Ovary (tissue), 9 donors: ENCODE measurements around the gene TLR4. TPM values are rescaled to one million over a fixed set of nuclear protein-coding genes. Genes with fewer than 3 reads are reported as not detected.

Source experiments
- DNase-seq, 5 donors: peaks; one replicate each; pipeline ENCODE4 v3.0.0-alpha.2; 2019 to 2020
- H3K27ac ChIP-seq, 2 donors: fragments of 200-600 bp; one replicate each; pipeline versions ENCODE4 v1.5.1 to v1.8.0; 2019 to 2022
- H3K27me3 ChIP-seq: fragments of 200-600 bp; one replicate; pipeline ENCODE4 v1.8.0; 2022
- H3K36me3 ChIP-seq: fragments of 200-600 bp; sonication (generic); one replicate; pipeline ENCODE4 v1.5.1; 2019
- H3K4me1 ChIP-seq: one replicate; pipeline ENCODE4 v1.8.1; 2013; ENCODE audit warnings: mild to moderate bottlenecking, moderate library complexity; ENCODE audit not compliant: insufficient read depth
- H3K4me3 ChIP-seq: fragments of 200-600 bp; sonication (generic); one replicate; pipeline ENCODE4 v1.5.1; 2017
- H3K9me3 ChIP-seq, 2 donors: fragments of 200-600 bp in 1 of 2; sonication (generic) in 1 of 2; one replicate each; pipeline versions ENCODE4 v1.5.1 to v1.8.1; 2013 to 2019; ENCODE audit warnings: mild to moderate bottlenecking in 1 of 2, moderate library complexity in 1 of 2
- EP300 ChIP-seq: sonication (generic); formaldehyde crosslinking; IDR thresholded peaks from one replicate; pipeline ENCODE4 v1.6.1; 2017; ENCODE audit warnings: antibody characterized with exemption
- POLR2A ChIP-seq: fragments of 450-650 bp; IDR thresholded peaks from one replicate; pipeline ENCODE4 v1.6.1; 2017; ENCODE audit warnings: antibody characterized with exemption, mild to moderate bottlenecking, moderate library complexity
- WGBS, 3 donors: extraction: QIAGEN DNeasy Blood & Tissue Kit in 1 of 3; methylation state at CpG; one replicate each; pipeline versions ENCODE4 v1.1.5 to v1.1.7; 2013 to 2017; 5-methylcytosine and 5-hydroxymethylcytosine counted together
- intact Hi-C, 4 donors: fragments of 100-400 bp; cut with DNase I; formaldehyde crosslinking; loops; one replicate each; pipeline versions ENCODE4 v1.11.0 to v1.15.1; 2022 to 2023
- polyA plus RNA-seq, 2 donors: library from polyadenylated mRNA; stranded (reverse); fragments of 200-250 nt in 1 of 2; fragments of 350-450 nt in 1 of 2; fragmentation: Illumina TruSeq in 1 of 2; extraction: RNeasy Lipid Tissue Mini Kit (QIAGEN cat#74804) in 1 of 2; gene quantifications; one replicate each; pipeline ENCODE4 v1.2.3, GENCODE V29; 2013 to 2014
- total RNA-seq, 7 donors: library from RNA; depleted of rRNA in 2 of 7; stranded (reverse); fragments of >200 nt in 2 of 7; fragmentation: NEBNext Ultra II Directional in 3 of 7; extraction: Animal tissue kit (Norgen Biotek cat#: 25700) in 3 of 7; gene quantifications; one replicate each; pipeline versions ENCODE4 v1.1.0 to v1.2.4, GENCODE V29; 2016 to 2023
- TF ChIP-seq, protein P1 (sequence below), 3 donors: fragments of 450-650 bp in 2 of 3; fragments of 200-600 bp in 1 of 3; IDR thresholded peaks; one replicate each; pipeline versions ENCODE4 v1.5.1 to v1.8.0; 2016 to 2022; ENCODE audit warnings: antibody characterized with exemption in 3 of 3, mild to moderate bottlenecking in 1 of 3
- donor health status: DM: no; HTN: no; CAD: no; lungs with moderate emphysema.
- donor health status: DM: no; HTN: no; CAD: no.
- donor health status: Bipolar disorder and iron deficiency.
- donor health status: DM: yes; HTN: yes; CAD: no.
- donor health status: DM: no; HTN: no; CAD: no.
- donor health status: DM: yes; HTN: yes; CAD: no.

Gene TLR4
- total and polyA plus RNA-seq, 9 donors, result 3.4 to 13.5 (median 8.9) TPM

DNA sequence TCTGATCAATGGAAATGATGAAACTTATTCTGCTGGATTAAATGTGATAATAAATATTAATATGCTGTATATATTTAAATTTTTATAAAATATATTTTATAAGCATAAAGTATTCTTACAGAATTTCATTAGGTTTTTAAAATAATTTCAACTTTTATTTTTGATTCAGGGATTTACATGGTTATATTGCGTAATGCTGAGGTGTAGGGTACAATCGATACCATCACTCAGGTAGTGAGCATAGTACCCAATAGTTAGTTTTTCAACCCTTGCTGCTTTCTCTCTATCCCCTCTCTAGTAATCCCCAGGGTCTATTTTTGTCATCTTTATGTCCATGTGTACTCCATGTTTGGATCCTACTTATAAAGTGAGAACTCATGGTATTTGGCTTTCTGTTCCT is 5.7 kb downstream of the TLR4 start:
- no peak for TF ChIP-seq EP300
- TF ChIP-seq, protein P1, sequence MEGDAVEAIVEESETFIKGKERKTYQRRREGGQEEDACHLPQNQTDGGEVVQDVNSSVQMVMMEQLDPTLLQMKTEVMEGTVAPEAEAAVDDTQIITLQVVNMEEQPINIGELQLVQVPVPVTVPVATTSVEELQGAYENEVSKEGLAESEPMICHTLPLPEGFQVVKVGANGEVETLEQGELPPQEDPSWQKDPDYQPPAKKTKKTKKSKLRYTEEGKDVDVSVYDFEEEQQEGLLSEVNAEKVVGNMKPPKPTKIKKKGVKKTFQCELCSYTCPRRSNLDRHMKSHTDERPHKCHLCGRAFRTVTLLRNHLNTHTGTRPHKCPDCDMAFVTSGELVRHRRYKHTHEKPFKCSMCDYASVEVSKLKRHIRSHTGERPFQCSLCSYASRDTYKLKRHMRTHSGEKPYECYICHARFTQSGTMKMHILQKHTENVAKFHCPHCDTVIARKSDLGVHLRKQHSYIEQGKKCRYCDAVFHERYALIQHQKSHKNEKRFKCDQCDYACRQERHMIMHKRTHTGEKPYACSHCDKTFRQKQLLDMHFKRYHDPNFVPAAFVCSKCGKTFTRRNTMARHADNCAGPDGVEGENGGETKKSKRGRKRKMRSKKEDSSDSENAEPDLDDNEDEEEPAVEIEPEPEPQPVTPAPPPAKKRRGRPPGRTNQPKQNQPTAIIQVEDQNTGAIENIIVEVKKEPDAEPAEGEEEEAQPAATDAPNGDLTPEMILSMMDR (IDR thresholded peaks at IDR 0.05), result no peak
- no peak for TF ChIP-seq POLR2A
- 98 to 100% (median 100%) methylated on average over 2 of the region's 2 CpGs for WGBS, 3 donors
- Histone ChIP-seq H3K9me3 (no peaks in the 10 kb centered on the region), H3K27ac (no peak overlapping the region), H3K4me1 (no peaks in the 10 kb centered on the region), H3K27me3 (no peaks in the 10 kb centered on the region), H3K4me3 (no peak overlapping the region), H3K36me3 (no peaks in the 10 kb centered on the region)
- intact Hi-C loops, result no loop called here
- no peak for DNase-seq

DNA sequence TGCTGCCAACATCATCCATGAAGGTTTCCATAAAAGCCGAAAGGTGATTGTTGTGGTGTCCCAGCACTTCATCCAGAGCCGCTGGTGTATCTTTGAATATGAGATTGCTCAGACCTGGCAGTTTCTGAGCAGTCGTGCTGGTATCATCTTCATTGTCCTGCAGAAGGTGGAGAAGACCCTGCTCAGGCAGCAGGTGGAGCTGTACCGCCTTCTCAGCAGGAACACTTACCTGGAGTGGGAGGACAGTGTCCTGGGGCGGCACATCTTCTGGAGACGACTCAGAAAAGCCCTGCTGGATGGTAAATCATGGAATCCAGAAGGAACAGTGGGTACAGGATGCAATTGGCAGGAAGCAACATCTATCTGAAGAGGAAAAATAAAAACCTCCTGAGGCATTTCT is 10.1 kb downstream of the TLR4 start:
- no peak for DNase-seq
- 80 to 88% (median 84%) methylated on average over 6 of the region's 6 CpGs for WGBS, 3 donors
- no peak overlapping the region for H3K27ac ChIP-seq

DNA sequence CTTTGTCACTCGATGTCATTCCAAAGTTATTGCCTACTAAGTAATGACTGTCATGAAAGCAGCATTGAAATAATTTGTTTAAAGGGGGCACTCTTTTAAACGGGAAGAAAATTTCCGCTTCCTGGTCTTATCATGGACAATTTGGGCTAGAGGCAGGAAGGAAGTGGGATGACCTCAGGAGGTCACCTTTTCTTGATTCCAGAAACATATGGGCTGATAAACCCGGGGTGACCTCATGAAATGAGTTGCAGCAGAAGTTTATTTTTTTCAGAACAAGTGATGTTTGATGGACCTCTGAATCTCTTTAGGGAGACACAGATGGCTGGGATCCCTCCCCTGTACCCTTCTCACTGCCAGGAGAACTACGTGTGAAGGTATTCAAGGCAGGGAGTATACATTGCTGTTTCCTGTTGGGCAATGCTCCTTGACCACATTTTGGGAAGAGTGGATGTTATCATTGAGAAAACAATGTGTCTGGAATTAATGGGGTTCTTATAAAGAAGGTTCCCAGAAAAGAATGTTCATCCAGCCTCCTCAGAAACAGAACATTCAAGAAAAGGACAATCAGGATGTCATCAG is 11.3 kb downstream of the TLR4 start:
- H3K4me3 ChIP-seq, result no peak overlapping the region
- TF ChIP-seq, protein P1 (IDR thresholded peaks at IDR 0.05), result no peak
- no peak for TF ChIP-seq EP300
- no peak for TF ChIP-seq POLR2A
- intact Hi-C loops, result no loop called here
- no peak overlapping the region for H3K27ac ChIP-seq
- no peaks in the 10 kb centered on the region for H3K4me1 ChIP-seq
- H3K36me3 ChIP-seq, result no peaks in the 10 kb centered on the region
- no peaks in the 10 kb centered on the region for H3K9me3 ChIP-seq
- H3K27me3 ChIP-seq, result no peaks in the 10 kb centered on the region
- 59 to 64% (median 63%) methylated on average over 5 of the region's 5 CpGs for WGBS, 3 donors
- no peak for DNase-seq

More for the DNA sequence above, 10.1 kb downstream of the TLR4 start:
- intact Hi-C loops, result no loop called here
- Histone ChIP-seq H3K4me1 (no peaks in the 10 kb centered on the region), H3K4me3 (no peak overlapping the region), H3K36me3 (no peaks in the 10 kb centered on the region), H3K27me3 (no peaks in the 10 kb centered on the region), H3K9me3 (no peaks in the 10 kb centered on the region)
- TF ChIP-seq EP300 (no peak), POLR2A (no peak)
- TF ChIP-seq, protein P1 (IDR thresholded peaks at IDR 0.05), result no peak

DNA sequence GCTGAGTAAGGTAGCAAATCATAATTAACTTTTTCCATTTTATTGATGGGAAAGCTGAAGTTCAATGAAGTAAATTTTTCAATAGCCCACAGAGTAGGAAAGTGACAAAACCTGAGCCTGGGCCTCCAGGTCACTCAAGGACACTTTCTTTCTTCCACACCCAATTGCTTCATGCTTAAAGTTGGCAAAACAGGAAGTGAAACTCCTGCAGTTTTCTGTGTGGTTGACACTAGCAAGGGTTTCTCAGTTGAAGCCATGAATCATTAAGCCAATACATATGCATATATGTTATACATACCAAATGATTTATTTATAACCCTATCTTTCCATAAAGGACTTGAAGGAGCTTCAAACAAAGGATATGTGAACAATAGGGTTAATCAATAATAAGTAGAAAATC is 13.9 kb downstream of the TLR4 start:
- no peaks in the 10 kb centered on the region for H3K36me3 ChIP-seq
- TF ChIP-seq, protein P1 (IDR thresholded peaks at IDR 0.05), result no peak
- TF ChIP-seq POLR2A, result no peak
- no peak for TF ChIP-seq EP300
- H3K27ac ChIP-seq, result no peak overlapping the region
- H3K9me3 ChIP-seq, result no peaks in the 10 kb centered on the region
- no peaks in the 10 kb centered on the region for H3K4me1 ChIP-seq
- no peaks in the 10 kb centered on the region for H3K27me3 ChIP-seq
- no peak for DNase-seq
- H3K4me3 ChIP-seq, result no peak overlapping the region
- intact Hi-C loops, result no loop called here
